Measurements from ENCODE around the gene RASL10B.

The RASL10B gene

GRCh38 chr17:35752471-35752870 lies 21.0 kb downstream of the RASL10B start:
- H3K4me3 ChIP-seq (ENCODE audit: low read depth in 1 of 2, low read length in 1 of 2) = no peak overlapping the region
- no peaks in the 10 kb centered on the region for H3K36me3 ChIP-seq
- TF ChIP-seq CTCF (IDR thresholded peaks at IDR 0.05) = no peak
- peaks cover 67% of the 10 kb centered on the region for H3K27me3 ChIP-seq
- H3K9me3 ChIP-seq = no peaks in the 10 kb centered on the region
- no peaks in the 10 kb centered on the region for H3K4me1 ChIP-seq (ENCODE audit: control insufficient read depth in 1 of 2, insufficient read depth in 1 of 2, low read depth in 1 of 2, low read length in 1 of 2)
- H3K27ac ChIP-seq = no peak overlapping the region

- no peak within 1 kb of the TSS for H3K27ac ChIP-seq
- no peaks in the 10 kb centered on the region for H3K9me3 ChIP-seq
- no peak for TF ChIP-seq CTCF (IDR thresholded peaks at IDR 0.05)
- no peak within 1 kb of the TSS for H3K4me3 ChIP-seq (ENCODE audit: low read depth in 1 of 2, low read length in 1 of 2)
- peaks cover 61% of the 10 kb centered on the region for H3K27me3 ChIP-seq
- H3K4me1 ChIP-seq (ENCODE audit: control insufficient read depth in 1 of 2, insufficient read depth in 1 of 2, low read depth in 1 of 2, low read length in 1 of 2) = no peaks in the 10 kb centered on the region
- H3K36me3 ChIP-seq = no peaks in the 10 kb centered on the region
Observed at GRCh38 chr17:35752945-35753764, 21.7 kb downstream of the RASL10B start, which contains the start of gene GAS2L2. GAS2L2 (minus strand) TSS chr17:35753239; CDS start chr17:35752850, 389 bp downstream.

GRCh38 chr17:35757243-35757642 lies 25.8 kb downstream of the RASL10B start:
- no peak overlapping the region for H3K4me3 ChIP-seq (ENCODE audit: low read depth in 1 of 2, low read length in 1 of 2)
- H3K4me1 ChIP-seq (ENCODE audit: control insufficient read depth in 1 of 2, insufficient read depth in 1 of 2, low read depth in 1 of 2, low read length in 1 of 2) = no peaks in the 10 kb centered on the region
- TF ChIP-seq CTCF (IDR thresholded peaks at IDR 0.05) = no peak
- no peak overlapping the region for H3K27ac ChIP-seq
- H3K36me3 ChIP-seq = no peaks in the 10 kb centered on the region
- peaks cover 21% of the 10 kb centered on the region for H3K27me3 ChIP-seq
- no peaks in the 10 kb centered on the region for H3K9me3 ChIP-seq

- peaks cover 29% of the 10 kb centered on the region for H3K27me3 ChIP-seq
- H3K27ac ChIP-seq = no peak within 1 kb of the TSS
- no peaks in the 10 kb centered on the region for H3K9me3 ChIP-seq
- TF ChIP-seq CTCF (IDR thresholded peaks at IDR 0.05) = no peak
- H3K4me1 ChIP-seq (ENCODE audit: control insufficient read depth in 1 of 2, insufficient read depth in 1 of 2, low read depth in 1 of 2, low read length in 1 of 2) = peaks cover 8 to 10% of the 10 kb centered on the region in 2 experiments
- H3K36me3 ChIP-seq = no peaks in the 10 kb centered on the region
- no peak within 1 kb of the TSS for H3K4me3 ChIP-seq (ENCODE audit: low read depth in 1 of 2, low read length in 1 of 2)
Observed at GRCh38 chr17:35760587-35760986, 29.1 kb downstream of the RASL10B start, which contains the start of gene C17orf50. C17orf50 (plus strand) TSS chr17:35760887; CDS start chr17:35760942, 55 bp downstream.

- Histone ChIP-seq H3K4me1 (ENCODE audit: control insufficient read depth in 1 of 2, insufficient read depth in 1 of 2, low read depth in 1 of 2, low read length in 1 of 2) (peaks cover 8 to 10% of the 10 kb centered on the region in 2 experiments), H3K36me3 (no peaks in the 10 kb centered on the region), H3K27me3 (peaks cover 39% of the 10 kb centered on the region), H3K27ac (no peak overlapping the region), H3K9me3 (no peaks in the 10 kb centered on the region), H3K4me3 (ENCODE audit: low read depth in 1 of 2, low read length in 1 of 2) (no peak overlapping the region)
- TF ChIP-seq CTCF (IDR thresholded peaks at IDR 0.05) = no peak
Observed at GRCh38 chr17:35761601-35762000, 30.2 kb downstream of the RASL10B start.

Data from neutrophil (primary cell).